Erythroblast (primary cell): Measurements from ENCODE around the gene OR13G1.
"Not testable (repeated sequence)": the region's sequence is repeated elsewhere in the genome, so short reads cannot be mapped to it uniquely, and the experiment has no call there.

Experiments used
- DNase-seq, 2 experiments: peaks; one replicate each; lab custom pipeline; 2025; lab: John Stamatoyannopoulos, UW
- GATA1 ChIP-seq: IDR thresholded peaks from 2 replicates; pipeline ENCODE4 v1.6.1; 2011; ENCODE audit warnings: low read depth, mild to moderate bottlenecking, control low read depth, low read length, moderate library complexity
- POLR2A ChIP-seq: IDR thresholded peaks from 2 replicates; pipeline ENCODE4 v1.6.1; 2011; ENCODE audit warnings: mild to moderate bottlenecking, low read length

Gene OR13G1

DNA sequence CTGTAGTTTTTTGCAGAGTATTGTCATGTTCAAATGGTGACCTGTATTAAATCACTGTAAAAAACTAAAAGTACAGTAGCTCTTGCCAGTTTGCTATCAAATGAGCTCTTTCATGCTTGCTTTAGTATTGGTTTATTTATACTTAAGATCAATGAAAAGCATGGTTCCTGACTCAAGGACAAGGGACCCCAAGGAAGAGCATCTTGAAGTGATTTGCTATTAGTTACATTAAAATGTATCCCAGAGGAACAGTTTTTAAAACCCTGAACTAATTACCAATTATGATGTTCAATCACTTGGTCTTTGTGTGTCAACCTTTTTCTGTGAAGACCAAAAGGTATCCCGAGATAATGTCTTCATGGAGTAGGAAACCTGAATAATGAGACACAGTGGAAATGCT is at the start of gene OR13G1:
OR13G1 (minus strand) TSS at position 101 of the 400 bp plus-strand sequence. CDS start 6,698 bp downstream, outside the sequence.
- TF ChIP-seq POLR2A, result no peak
- no peak for TF ChIP-seq GATA1
- no peak for DNase-seq

DNA sequence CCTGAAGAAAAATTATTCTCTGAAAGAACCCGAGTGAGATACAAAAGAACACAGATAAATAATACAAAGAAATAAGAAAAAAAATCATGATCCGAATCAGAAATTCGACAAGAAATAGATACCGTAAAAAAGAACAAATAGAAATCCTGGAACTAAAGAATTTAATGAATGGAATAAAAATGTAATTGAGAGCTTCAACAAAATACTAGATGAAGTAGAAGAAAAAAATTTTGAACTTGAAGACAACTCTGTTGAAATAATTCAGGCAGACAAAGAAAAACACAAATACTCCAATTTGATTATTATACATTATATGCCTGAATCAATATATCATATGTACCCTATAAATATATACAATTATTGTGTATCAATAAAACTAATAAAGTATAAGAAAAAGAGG is 41.7 kb upstream of the OR13G1 start:
- TF ChIP-seq GATA1 (no peak), POLR2A (no peak)
- no peak for DNase-seq

DNA sequence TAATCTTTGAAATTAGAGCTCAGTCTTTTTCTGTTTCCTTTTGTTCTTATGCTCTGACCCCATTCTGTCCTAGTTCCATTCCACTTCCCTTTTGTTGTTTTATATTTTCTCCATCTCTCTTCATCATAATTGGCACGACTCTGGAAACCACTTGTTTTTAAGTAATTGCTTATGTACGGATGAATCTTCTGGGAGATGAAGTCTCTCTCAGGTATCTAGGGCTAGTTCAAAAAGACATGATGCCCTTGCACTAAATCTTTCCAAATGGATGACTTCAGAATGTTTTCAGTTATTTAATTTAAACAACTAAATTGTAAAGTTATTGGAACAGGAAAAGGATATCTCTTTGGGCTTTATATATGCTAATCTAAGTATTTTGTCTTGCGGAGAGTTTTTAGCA is 37.0 kb upstream of the OR13G1 start, which contains the start of gene OR6F1:
OR6F1 (minus strand) TSS at position 101 of the 400 bp plus-strand sequence. CDS start 3,891 bp downstream, outside the sequence.
- DNase-seq, result no peak
- no peak for TF ChIP-seq GATA1
- TF ChIP-seq POLR2A, result no peak

GRCh38 chr1:247713753-247714152 is 34.2 kb upstream of the OR13G1 start:
- no peak for TF ChIP-seq GATA1
- DNase-seq, result no peak

GRCh38 chr1:247710681-247711080 is 31.1 kb upstream of the OR13G1 start:
- DNase-seq, result not testable (repeated sequence)

- TF ChIP-seq GATA1 (no peak), POLR2A (no peak)
- no peak for DNase-seq
Observed at GRCh38 chr1:247701338-247701737, 21.8 kb upstream of the OR13G1 start.

GRCh38 chr1:247681288-247681897 is 1.9 kb upstream of the OR13G1 start:
- TF ChIP-seq POLR2A (no peak), GATA1 (no peak)
- DNase-seq, result peak; percentile 79 to 86

DNA sequence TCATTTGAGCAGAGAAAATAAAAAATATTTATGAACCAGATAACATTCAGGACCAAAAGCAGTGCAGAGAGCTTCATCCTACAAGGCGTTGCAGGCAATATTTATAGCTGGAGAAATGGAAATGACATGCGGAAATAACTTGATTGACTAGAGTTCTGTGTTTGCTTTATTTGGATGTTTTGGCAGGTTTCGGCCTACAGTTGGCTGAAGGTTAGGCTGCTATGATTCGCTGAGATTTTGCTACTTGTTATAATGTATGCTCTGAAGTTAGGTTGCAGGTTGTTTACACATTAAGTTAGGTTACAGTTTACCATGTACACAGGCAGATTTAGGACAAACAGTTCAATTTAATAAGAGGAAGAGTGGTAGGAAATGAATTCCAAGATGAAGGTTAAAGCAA is 632 bp upstream of the OR13G1 start:
- TF ChIP-seq GATA1, result no peak
- TF ChIP-seq POLR2A, result no peak
- no peak for DNase-seq

DNA sequence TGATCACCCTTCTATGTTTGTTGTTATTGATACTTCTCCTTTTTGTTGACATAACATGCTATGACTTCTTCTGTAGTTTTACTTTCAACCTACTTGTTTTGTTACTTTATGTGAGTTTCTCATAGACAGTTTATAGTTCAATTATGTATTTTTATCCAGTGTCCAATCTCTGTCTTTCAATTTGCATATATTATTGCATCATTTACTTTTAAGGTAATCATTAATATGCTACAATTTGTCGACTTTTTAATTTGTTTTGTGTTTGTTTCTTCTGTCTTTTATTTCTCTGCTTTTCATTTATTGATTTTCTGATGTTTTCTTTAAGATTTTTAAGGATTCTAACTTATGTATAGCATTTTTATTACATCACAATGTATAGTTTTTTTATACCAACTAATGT is 10.3 kb downstream of the OR13G1 start:
- no peak for TF ChIP-seq GATA1
- no peak for TF ChIP-seq POLR2A
- DNase-seq, result no peak

DNA sequence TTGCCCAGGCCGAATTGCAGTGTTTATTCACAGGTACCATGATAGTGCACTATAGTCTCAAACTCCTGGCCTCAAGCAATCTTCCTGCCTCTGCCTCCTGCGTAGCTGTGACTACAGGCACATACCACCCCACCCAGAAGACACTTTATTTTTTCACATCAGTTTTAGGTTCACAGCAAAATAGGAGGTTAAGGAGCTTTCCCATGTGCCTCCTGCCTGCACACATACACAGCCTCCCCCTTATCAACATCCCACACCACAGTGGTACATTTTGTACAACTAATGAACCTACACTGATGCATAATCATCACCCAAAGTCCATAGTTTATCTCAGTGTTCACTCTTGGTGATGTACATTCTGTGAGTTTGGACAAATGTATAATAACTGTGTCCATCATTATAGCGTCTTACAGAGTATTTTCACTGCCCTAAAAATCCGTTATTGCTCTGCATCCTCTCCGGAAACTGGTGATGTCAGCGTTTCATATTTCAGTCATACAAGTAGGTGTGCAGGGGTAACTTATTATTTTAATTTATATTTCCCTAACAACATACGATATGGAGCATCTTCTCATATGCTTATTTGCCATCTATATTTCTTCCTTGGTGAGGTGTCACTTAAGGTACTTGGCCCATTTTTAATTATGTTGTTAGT is 23.2 kb downstream of the OR13G1 start:
- TF ChIP-seq GATA1, result no peak
- TF ChIP-seq POLR2A, result no peak
- no peak for DNase-seq

DNA sequence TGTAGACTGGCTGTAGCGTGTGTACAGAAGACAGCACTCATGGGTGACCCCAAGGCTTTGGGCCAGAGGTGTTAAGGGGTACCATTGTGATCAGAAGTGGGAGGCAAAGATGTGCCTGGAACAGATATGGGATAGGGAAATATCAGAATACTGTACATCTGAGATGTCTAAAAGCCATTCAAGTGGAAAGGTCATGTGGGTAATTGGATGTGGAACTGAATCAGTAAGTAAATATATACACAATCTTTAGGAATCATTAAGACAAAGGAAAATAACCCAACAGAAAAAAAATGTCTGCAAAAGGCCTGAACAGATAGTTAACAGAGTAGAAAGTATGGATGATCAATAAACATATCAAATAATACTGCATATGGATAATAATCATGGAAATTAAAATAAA is 26.5 kb downstream of the OR13G1 start:
- TF ChIP-seq POLR2A, result no peak
- no peak for TF ChIP-seq GATA1

DNA sequence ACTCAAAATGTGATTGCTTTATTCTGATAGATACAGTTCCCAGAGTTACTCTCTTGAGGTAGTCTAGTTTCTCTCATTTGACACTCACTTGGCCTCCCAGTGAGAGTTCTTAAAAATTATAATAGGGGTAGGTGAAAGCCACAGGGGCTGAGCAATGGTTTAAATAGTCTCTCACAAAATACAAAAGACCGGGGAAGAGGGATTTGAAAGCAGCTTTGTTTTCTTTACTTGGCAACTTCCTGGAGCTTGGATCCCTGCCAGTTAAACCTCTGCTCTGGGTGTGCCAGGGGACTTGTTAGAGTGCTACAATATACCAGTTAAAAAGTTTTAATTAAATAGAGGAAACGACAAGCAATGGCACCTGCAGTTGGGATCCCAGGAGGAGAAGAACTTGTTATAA is 31.7 kb downstream of the OR13G1 start:
- DNase-seq, result peak; percentile 7 to 16
- TF ChIP-seq POLR2A (no peak), GATA1 (no peak)

More for the DNA sequence above, 26.5 kb downstream of the OR13G1 start:
- DNase-seq, result no peak

DNA sequence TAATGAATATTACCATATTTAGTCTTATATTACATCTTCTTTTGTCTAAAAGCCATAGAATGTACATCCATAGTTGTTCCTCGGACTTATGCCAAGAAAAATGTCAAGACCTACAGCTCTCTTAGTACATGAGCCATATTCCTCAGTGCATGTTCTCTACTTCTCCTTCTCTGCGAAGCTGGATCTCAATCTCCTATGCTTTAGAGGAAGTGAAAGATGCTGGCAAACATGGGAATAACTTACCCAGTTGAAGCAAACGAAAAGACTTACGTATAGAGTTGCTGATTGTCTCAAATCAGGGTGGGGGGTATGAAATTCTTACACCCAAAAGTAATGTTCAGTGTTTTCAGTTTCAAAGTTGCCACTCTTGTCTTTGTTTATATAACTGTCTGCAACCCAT is 32.7 kb downstream of the OR13G1 start:
- DNase-seq, result no peak
- TF ChIP-seq POLR2A, result no peak
- TF ChIP-seq GATA1, result no peak

GRCh38 chr1:247642742-247643141 is 36.8 kb downstream of the OR13G1 start:
- TF ChIP-seq GATA1, result no peak
- no peak for TF ChIP-seq POLR2A

GRCh38 chr1:247639381-247639981 is 40.1 kb downstream of the OR13G1 start:
- peak; percentile 85 to 86 for DNase-seq
- TF ChIP-seq GATA1 (no peak), POLR2A (peak; percentile 69)

More at GRCh38 chr1:247642742-247643141, 36.8 kb downstream of the OR13G1 start:
- no peak for DNase-seq
